C4-2B (cell line): Measurements from ENCODE around the gene CREG1.

Experiments used
- ZFX ChIP-seq: fragments of 450-650 bp; IDR thresholded peaks from 2 replicates; pipeline ENCODE4 v1.6.1; 2017
- TF ChIP-seq, protein P1 (sequence below): fragments of 450-650 bp; conservative IDR thresholded peaks from 2 replicates; pipeline ENCODE4 v1.5.1; 2017; ENCODE audit warnings: mild to moderate bottlenecking

DNA sequence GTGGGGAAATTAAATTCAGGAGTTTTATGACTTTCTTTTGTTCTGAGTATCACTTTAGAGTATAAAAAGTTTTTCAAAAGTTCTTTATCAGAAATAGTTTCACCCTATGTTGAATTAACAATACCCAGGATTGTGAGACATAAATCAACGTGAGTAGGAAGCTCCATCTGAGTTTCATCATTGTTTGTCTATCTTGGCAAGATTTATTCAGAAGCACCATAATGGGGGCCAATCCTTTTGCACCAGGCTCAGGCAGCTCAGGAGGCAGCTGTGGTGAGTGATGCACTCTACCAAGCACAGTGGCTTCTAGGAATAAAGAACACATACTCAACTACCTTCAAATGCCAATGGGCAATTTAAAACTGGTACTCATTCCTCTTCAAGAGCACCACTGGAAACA, 12.0 kb downstream of the CREG1 start:
- TF ChIP-seq, protein P1, sequence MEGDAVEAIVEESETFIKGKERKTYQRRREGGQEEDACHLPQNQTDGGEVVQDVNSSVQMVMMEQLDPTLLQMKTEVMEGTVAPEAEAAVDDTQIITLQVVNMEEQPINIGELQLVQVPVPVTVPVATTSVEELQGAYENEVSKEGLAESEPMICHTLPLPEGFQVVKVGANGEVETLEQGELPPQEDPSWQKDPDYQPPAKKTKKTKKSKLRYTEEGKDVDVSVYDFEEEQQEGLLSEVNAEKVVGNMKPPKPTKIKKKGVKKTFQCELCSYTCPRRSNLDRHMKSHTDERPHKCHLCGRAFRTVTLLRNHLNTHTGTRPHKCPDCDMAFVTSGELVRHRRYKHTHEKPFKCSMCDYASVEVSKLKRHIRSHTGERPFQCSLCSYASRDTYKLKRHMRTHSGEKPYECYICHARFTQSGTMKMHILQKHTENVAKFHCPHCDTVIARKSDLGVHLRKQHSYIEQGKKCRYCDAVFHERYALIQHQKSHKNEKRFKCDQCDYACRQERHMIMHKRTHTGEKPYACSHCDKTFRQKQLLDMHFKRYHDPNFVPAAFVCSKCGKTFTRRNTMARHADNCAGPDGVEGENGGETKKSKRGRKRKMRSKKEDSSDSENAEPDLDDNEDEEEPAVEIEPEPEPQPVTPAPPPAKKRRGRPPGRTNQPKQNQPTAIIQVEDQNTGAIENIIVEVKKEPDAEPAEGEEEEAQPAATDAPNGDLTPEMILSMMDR: no peak
- no peak for TF ChIP-seq ZFX
